GM12878 (cell line): ENCODE measurements around the gene KCNG1. TPM values are rescaled to one million over a fixed set of nuclear protein-coding genes. Genes with fewer than 3 reads are reported as not detected.

Experiments
- ATAC-seq: fragments of 200-7000 bp; cut with Tn5 transposase; 3 replicates; pipeline ENCODE4 v1.9.1; 2020; ENCODE audit warnings: mild to moderate bottlenecking, moderate library complexity
- BruUV-seq: library from RNA; stranded (reverse); fragments of 400-500 nt; replicated peaks from 2 replicates; lab custom pipeline; 2021; lab: Mats Ljungman, UMichigan
- CTCF ChIA-PET: fragments of 300-600 bp; sonication (Branson Sonifier 250); formaldehyde crosslinking; extraction: SDS; loops from one replicate; lab custom pipeline; 2021; ENCODE audit warnings: inconsistent platforms; lab: Yijun Ruan, JAX
- POLR2A ChIA-PET: fragments of 350-600 bp; formaldehyde crosslinking; extraction: SDS; loops from one replicate; lab custom pipeline; 2021; ENCODE audit warnings: inconsistent platforms; lab: Charles Lee
- RAD21 ChIA-PET: fragments of 300-600 bp; sonication (Branson Sonifier 250); formaldehyde crosslinking; loops from one replicate; lab custom pipeline; 2023; ENCODE audit warnings: antibody characterized with exemption; ENCODE audit not compliant: unreplicated experiment; lab: Charles Lee
- SMC1A ChIA-PET: fragments of 300-600 bp; sonication (Branson Sonifier 250); formaldehyde crosslinking; loops from one replicate; lab custom pipeline; 2023; ENCODE audit not compliant: unreplicated experiment, uncharacterized antibody; lab: Charles Lee
- DNase-seq: peaks from one replicate; pipeline ENCODE4 v3.0.0-alpha.2; 2011; ENCODE audit warnings: low read depth, low spot score
- FAIRE-seq: peaks from 3 replicates; lab custom pipeline; 2011; peaks lifted over from hg19 to GRCh38; lab: Jason Lieb, UNC
- H2AFZ ChIP-seq: 2 replicates; pipeline ENCODE4 v1.6.0; 2011; ENCODE audit warnings: low read depth, low read length, control low read depth; ENCODE audit not compliant: control insufficient read depth
- H3K27ac ChIP-seq: 2 replicates; pipeline ENCODE4 v1.5.1; 2011; ENCODE audit warnings: control low read depth; ENCODE audit not compliant: control insufficient read depth, insufficient read depth
- H3K27me3 ChIP-seq, 2 experiments: replicated peaks in 1 of 2; 2 replicates each; pipeline versions ENCODE4 v1.6.0 to v1.6.1; 2011; ENCODE audit warnings: low read length in 1 of 2; ENCODE audit not compliant: control insufficient read depth in 2 of 2, insufficient read depth in 2 of 2
- H3K36me3 ChIP-seq, 2 experiments: 2 replicates each; pipeline ENCODE4 v1.5.1; 2011; ENCODE audit warnings: low read length in 1 of 2; ENCODE audit not compliant: control insufficient read depth in 2 of 2, insufficient read depth in 2 of 2
- H3K4me1 ChIP-seq: 2 replicates; pipeline ENCODE4 v1.6.1; 2011; ENCODE audit warnings: mild to moderate bottlenecking, low read length, moderate library complexity, mixed read lengths; ENCODE audit not compliant: control insufficient read depth, insufficient read depth
- H3K4me2 ChIP-seq: 2 replicates; pipeline ENCODE4 v1.6.0; 2011; ENCODE audit warnings: control low read depth; ENCODE audit not compliant: control insufficient read depth, insufficient read depth
- H3K4me3 ChIP-seq: fragments of 200-600 bp; sonication (generic); 2 replicates; pipeline ENCODE4 v1.5.1; 2016
- H3K79me2 ChIP-seq: 2 replicates; pipeline ENCODE4 v1.6.0; 2011; ENCODE audit warnings: low read length; ENCODE audit not compliant: control insufficient read depth, insufficient read depth
- H3K9ac ChIP-seq: 2 replicates; pipeline ENCODE4 v1.8.0; 2011; ENCODE audit warnings: low read length, control low read depth, mixed read lengths; ENCODE audit not compliant: control insufficient read depth, insufficient read depth
- H3K9me3 ChIP-seq: replicated peaks from 3 replicates; pipeline ENCODE4 v1.5.1; 2011; ENCODE audit warnings: mild to moderate bottlenecking, low read length; ENCODE audit not compliant: control insufficient read depth, insufficient read depth
- H4K20me1 ChIP-seq: 2 replicates; pipeline ENCODE4 v1.6.0; 2011; ENCODE audit not compliant: control insufficient read depth, insufficient read depth
- ASH2L ChIP-seq: fragments of 300-600, 200-600 bp; sonication (generic); IDR thresholded peaks from 2 replicates; pipeline ENCODE4 v1.6.1; 2017; ENCODE audit warnings: low read depth, mild to moderate bottlenecking, borderline replicate concordance
- ATF2 ChIP-seq: IDR thresholded peaks from 2 replicates; pipeline ENCODE4 v1.6.1; 2012; ENCODE audit warnings: low read length, inconsistent platforms
- E4F1 ChIP-seq: fragments of 450-650 bp; IDR thresholded peaks from 2 replicates; pipeline ENCODE4 v1.6.1; 2018; ENCODE audit warnings: borderline replicate concordance, mild to moderate bottlenecking; ENCODE audit not compliant: partially characterized antibody
- GATAD2B ChIP-seq: fragments of 450-650 bp; conservative IDR thresholded peaks from 2 replicates; pipeline ENCODE4 v1.6.1; 2017; ENCODE audit warnings: low read depth, mild to moderate bottlenecking, moderate library complexity
- HDAC6 ChIP-seq: fragments of 200-600 bp; sonication (generic); IDR thresholded peaks from one replicate; pipeline ENCODE4 v1.8.0; 2017; ENCODE audit warnings: antibody characterized with exemption; ENCODE audit not compliant: unreplicated experiment
- KAT2A ChIP-seq: conservative IDR thresholded peaks from 2 replicates; pipeline ENCODE4 v1.6.1; 2011; ENCODE audit warnings: low read depth, low read length; ENCODE audit not compliant: control insufficient read depth
- MTA2 ChIP-seq: fragments of 450-650 bp; IDR thresholded peaks from 2 replicates; pipeline ENCODE4 v1.6.1; 2016; ENCODE audit warnings: low read depth, mild to moderate bottlenecking, moderate library complexity
- NR2C2 ChIP-seq: IDR thresholded peaks from 2 replicates; pipeline ENCODE4 v1.6.1; 2011; ENCODE audit warnings: borderline replicate concordance, low read depth; ENCODE audit not compliant: control insufficient read depth, insufficient read length
- RELB ChIP-seq: fragments of 450-650 bp; IDR thresholded peaks from 2 replicates; pipeline ENCODE4 v1.6.1; 2017; ENCODE audit warnings: low read depth, mild to moderate bottlenecking, moderate library complexity
- RUNX3 ChIP-seq: IDR thresholded peaks from 2 replicates; pipeline ENCODE4 v1.6.1; 2012; ENCODE audit warnings: low read length, inconsistent platforms
- SMAD1 ChIP-seq: fragments of 450-650 bp; IDR thresholded peaks from 2 replicates; pipeline ENCODE4 v1.6.1; 2018; ENCODE audit warnings: mild to moderate bottlenecking, low read depth; ENCODE audit not compliant: partially characterized antibody
- SMAD5 ChIP-seq: IDR thresholded peaks from 2 replicates; pipeline ENCODE4 v1.6.1; 2016; ENCODE audit warnings: antibody characterized with exemption, low read depth
- TCF7 ChIP-seq: IDR thresholded peaks from 2 replicates; pipeline ENCODE4 v1.6.1; 2014; ENCODE audit warnings: antibody characterized with exemption, borderline replicate concordance
- USF2 ChIP-seq: IDR thresholded peaks from 2 replicates; pipeline ENCODE4 v1.6.1; 2011; ENCODE audit warnings: low read depth, low read length, improper control_type of control experiment, borderline replicate concordance
- ZSCAN29 ChIP-seq: fragments of 450-650 bp; IDR thresholded peaks from 2 replicates; pipeline ENCODE4 v1.6.1; 2017; ENCODE audit warnings: mild to moderate bottlenecking, moderate library complexity
- WGBS: methylation state at CpG from one replicate; pipeline ENCODE4 v1.1.6; 2016; ENCODE audit warnings: low lambda C conversion rate; ENCODE audit not compliant: insufficient replicate concordance, insufficient coverage; ENCODE audit errors: missing lambda C conversion rate; 5-methylcytosine and 5-hydroxymethylcytosine counted together
- in situ Hi-C: fragments of 300-500 bp; cut with MboI; formaldehyde crosslinking; loops from 9 replicates; pipeline ENCODE4 v1.14.3; 2018; ENCODE audit warnings: mixed read lengths
- intact Hi-C: fragments of 100-400 bp; cut with micrococcal nuclease; formaldehyde crosslinking; loops from one replicate; pipeline ENCODE4 v1.14.2; 2022; ENCODE audit not compliant: unreplicated experiment
- polyA plus RNA-seq, 11 experiments: library from polyadenylated mRNA; depleted of rRNA in 4 of 11; unstranded in 6 of 11; stranded (reverse) in 5 of 11; fragments of >200 nt; fragmentation: Nextera tagmentation in 4 of 11; fragmentation: Illumina TruSeq in 1 of 11; extraction: Ambion mirVana in 4 of 11; extraction: Trizol in 1 of 11; gene quantifications; 1 replicate in 1 of 11; 2 replicates in 10 of 11; pipeline versions ENCODE4 v1.2.1 to v1.2.3, GENCODE V29; 2011 to 2016; ENCODE audit warnings: inconsistent platforms in 2 of 11, missing spikeins in 2 of 11, low read depth in 1 of 11
- total RNA-seq, 4 experiments: library from RNA; depleted of rRNA in 3 of 4; stranded (reverse); fragments of >200 nt in 3 of 4; fragmentation: Illumina TruSeq in 1 of 4; extraction: Trizol in 1 of 4; gene quantifications; 2 replicates each; pipeline versions ENCODE4 v1.2.1 to v1.2.3, GENCODE V29; 2013 to 2021

Gene KCNG1
- total and polyA plus RNA-seq, 10 of the 15 experiments (the other 5 are each of a cell fraction or from before 2014, with no cell fraction given) = not detected

- TF ChIP-seq ATF2 (no peak), HDAC6 (no peak), NR2C2 (no peak), E4F1 (no peak)
These were observed 21.3 kb downstream of the KCNG1 start (continued) for GRCh38 chr20:51001430-51002265.

GRCh38 chr20:50999355-50999754 is 23.6 kb downstream of the KCNG1 start:
- intact Hi-C loops (no loop called here), in situ Hi-C loops (no loop called here)
- RAD21 ChIA-PET = no interaction called here
- POLR2A ChIA-PET = no interaction called here
- H3K9ac ChIP-seq = no peak overlapping the region
- no peak overlapping the region for H2AFZ ChIP-seq
- no peak for ATAC-seq
- no peak overlapping the region for H3K4me2 ChIP-seq
- DNase-seq = no peak
- no peak for FAIRE-seq
- WGBS = 9% methylated on average over 4 of the region's 4 CpGs
- no peaks in the 10 kb centered on the region for H3K4me1 ChIP-seq
- no peak overlapping the region for H3K27ac ChIP-seq
- H3K4me3 ChIP-seq = no peak overlapping the region
- H4K20me1 ChIP-seq = no peaks in the 10 kb centered on the region
- peaks cover 0 to 4% of the 10 kb centered on the region in 2 experiments; a peak in 2 of 4 replicates for H3K27me3 ChIP-seq
- H3K9me3 ChIP-seq = no peaks in the 10 kb centered on the region
- CTCF ChIA-PET = interaction anchor here (1.1 kb wide), 1 partner anchor 8 kb away, joined by 3 read pairs; no protein-coding TSS in a partner anchor
- no peaks in the 10 kb centered on the region for H3K36me3 ChIP-seq
- no TSS peak for BruUV-seq
- SMC1A ChIA-PET = no interaction called here
- no peaks in the 10 kb centered on the region for H3K79me2 ChIP-seq
- TF ChIP-seq SMAD1 = no peak
- TF ChIP-seq ASH2L = no peak
- TF ChIP-seq MTA2 = no peak
- TF ChIP-seq RELB = no peak
- TF ChIP-seq ZSCAN29 = no peak
- no peak for TF ChIP-seq USF2
- TF ChIP-seq SMAD5 = no peak
- no peak for TF ChIP-seq TCF7
- TF ChIP-seq RUNX3 = no peak
- no peak for TF ChIP-seq GATAD2B
- TF ChIP-seq KAT2A = no peak
